HG03439 (cell line): Measurements from ENCODE around the gene PPARG.

Source experiments
- ATAC-seq: cut with Tn5 transposase; IDR thresholded peaks from one replicate; pipeline ENCODE4 v1.9.1; 2021; ENCODE audit warnings: mild to moderate bottlenecking, moderate library complexity; ENCODE audit not compliant: unreplicated experiment

The PPARG gene

DNA sequence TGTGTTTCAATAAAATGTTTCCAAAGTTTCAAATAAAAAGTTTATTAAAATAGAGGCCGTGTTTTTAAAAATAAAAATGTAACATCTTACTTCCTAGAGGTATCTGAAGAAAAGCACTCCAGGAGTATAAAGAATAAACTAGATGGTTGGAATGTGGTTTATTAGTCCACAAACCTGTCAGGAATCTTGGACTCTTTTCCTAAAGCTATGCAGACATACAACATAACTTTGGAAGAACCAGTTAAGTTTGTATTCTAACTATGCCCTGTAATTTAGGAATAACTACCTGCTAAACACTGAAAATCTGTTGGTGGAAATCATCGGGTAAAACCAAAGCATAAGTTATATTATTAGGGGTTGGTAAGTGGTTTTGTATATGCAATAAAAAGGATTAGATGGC lies 51.6 kb downstream of the PPARG start:
- ATAC-seq: no peak

DNA sequence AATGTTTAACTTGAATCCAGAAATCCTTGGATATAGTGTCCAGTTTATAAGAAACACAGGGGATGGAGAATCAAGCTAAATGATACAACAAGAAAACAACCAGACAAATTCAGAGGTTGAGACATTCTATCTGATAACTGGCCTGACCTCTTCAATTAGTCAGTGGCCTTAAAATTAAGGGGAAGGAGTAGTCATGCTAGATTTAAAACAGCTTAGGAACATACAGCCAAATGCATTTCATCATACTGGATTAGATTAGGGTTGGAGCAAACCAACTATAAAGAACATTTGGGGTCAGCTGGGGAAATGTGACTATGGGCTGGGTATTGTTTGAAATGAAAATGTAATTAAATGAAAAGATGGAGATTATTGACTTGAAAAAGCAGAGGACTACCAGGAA lies 53.3 kb downstream of the PPARG start:
- ATAC-seq: no peak

DNA sequence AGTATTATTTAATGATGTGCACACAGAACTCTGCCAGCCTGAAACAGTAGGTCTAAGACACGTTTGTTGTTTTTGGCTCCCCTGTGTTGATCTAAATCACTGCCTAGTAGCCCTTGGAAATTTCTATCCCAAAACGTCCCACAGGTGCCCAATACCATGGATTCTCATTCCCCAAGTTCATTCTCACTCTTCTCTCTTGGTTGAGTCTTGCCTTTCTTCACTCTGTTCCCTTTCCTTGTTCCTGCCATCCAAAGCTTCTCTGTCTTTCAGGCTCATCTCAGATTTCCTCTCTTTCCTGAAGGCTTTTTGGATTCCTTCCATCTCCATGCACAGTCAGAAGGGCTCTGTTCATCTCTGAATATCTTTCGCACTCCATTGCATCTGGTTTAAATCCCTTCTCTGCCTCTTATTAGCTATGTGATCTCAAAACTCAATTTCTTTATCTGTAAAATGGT lies 54.2 kb downstream of the PPARG start:
- no peak for ATAC-seq

DNA sequence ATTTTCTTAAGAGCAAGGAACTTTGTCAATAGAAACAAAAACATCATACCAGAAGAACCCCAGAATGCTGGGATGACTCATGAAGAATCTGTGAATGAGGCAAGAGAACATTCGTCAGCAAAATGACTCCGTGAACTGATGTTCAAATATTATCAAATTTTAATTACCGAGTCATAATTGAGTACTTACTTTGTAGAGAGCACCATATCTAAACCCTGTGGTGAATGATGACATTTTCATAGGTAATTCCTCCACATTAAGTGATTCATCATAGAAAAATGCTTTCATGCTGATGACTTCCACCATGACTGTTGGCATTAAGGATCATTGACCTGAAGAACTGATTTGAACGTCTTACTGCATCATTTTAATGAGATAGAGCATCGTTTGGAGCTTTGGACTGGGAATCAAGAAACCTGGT lies 56.3 kb downstream of the PPARG start:
- ATAC-seq: no peak

DNA sequence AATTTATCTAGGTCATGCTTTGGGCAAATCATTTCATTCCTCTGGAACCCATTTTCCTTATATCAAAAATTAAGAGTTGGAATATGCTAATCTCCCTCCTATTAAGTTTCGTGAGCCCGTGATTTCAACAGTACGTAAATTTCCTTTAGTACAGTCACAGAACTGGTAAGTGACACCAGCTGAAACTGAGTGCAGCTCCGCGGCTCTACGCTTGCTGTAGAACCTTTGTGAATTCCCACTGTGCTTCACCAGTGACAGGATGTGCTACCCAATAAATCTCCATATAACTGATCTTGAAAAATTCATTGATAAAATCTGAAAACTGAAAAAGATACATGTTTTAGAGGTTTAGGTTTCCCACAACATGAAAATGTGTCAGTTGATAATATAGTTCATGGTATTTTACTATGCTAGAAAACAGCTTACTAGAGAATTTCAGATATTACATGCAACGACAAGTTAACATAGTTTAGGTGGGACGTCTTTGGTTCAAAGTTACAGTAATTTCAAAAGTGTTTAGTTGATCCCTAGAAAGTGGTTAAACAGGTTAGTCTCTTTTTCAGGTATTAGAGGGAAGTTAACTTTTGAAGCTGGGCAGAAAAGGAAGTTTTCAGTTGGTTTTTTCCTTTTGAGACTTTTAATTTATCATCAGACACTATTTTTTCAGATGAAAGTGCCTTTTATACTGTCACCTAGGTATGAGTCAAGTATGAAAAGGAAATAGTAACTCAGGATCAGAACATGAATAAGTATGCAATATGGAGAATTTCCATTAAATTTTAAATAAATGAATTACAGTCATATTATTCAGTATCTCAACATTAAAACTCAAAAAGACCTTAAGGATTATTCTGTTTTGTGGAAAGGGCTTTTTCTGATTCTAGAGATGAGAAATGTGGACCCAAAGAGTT lies 57.0 kb downstream of the PPARG start:
- ATAC-seq: no peak

DNA sequence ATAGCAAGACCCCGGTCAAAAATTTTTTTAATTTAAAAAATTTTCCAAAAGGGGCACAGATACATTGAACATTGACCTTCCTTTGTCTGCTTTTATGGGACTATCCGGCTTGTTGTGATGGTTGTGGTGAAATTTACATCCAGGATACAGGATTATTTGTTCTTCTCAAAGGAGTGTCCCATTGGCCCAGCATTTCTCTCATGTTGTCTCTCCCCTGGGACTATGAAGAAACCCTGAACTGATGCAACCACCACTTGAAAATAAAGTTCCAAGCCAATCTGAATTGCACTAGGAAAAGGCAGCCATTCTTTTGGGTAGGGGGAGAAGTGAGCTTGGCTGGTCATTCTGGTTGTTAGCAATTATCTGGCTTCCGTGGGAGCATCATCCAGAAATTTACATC lies 58.4 kb downstream of the PPARG start:
- no peak for ATAC-seq

DNA sequence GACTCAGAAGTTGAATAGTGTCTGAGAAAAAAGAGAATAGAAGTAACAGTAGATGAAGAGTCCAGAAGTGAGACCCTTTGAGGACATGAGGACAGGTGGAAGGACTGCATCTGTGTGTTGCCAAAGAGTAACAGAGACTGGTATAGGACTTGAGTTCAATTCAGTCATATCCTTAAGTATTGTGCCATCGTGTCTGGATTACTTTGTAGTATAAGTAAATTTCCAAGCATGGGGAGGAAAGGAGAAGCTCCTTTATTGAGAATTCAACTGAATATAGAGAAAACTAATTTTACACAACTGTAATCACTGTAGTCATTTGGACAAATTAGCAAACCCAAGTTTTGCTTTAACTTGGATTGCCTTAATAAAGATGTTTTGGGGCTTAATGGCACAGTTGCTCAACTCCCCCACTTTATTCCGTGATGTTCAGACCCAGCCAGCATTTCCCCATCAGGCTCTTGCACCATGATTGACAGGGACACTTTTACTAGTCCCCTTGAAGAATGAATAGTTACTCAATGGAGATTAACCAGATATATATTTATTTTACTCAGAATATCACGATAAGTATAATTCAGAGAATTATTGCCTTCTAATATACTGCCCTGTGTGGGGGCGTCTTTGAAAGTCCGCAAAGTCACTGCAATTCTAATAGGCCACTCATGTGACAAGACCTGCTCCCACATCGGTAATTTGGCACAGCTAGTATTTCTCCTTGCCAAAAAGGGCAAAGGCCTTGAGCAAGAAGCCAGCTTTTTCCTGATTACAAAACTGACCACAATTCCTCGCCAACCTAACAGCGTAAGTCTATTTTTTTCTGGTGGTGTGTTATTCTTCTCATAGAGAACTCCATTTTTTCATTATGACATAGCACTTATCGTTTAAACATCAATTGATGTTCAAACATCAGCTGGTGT lies 61.3 kb downstream of the PPARG start:
- ATAC-seq: no peak

DNA sequence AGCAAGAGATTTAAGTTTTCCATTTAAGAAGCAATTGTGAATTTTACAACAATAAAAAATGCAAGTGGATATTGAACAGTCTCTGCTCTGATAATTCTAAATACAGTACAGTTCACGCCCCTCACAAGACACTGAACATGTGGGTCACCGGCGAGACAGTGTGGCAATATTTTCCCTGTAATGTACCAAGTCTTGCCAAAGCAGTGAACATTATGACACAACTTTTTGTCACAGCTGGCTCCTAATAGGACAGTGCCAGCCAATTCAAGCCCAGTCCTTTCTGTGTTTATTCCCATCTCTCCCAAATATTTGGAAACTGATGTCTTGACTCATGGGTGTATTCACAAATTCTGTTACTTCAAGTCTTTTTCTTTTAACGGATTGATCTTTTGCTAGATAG lies 62.3 kb downstream of the PPARG start:
- ATAC-seq: no peak

DNA sequence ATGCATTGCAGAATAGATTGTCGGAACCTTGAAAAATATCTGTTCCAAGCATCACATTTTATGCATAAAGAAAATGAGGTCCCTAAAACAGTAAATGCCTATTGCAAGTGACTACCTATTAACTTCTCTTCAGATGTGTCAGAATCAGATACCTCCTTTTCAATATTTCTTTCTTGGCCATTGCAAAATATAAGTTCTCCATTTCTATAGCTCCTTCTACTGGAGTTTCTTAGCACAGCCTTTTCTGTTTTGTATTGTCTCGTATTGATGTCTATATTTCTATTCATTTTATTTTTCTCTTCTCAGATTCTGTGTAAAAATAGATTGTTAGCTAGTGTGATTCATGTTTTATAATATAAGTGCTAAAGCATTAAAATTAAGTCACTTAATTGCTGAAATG lies 63.4 kb downstream of the PPARG start:
- ATAC-seq: no peak

DNA sequence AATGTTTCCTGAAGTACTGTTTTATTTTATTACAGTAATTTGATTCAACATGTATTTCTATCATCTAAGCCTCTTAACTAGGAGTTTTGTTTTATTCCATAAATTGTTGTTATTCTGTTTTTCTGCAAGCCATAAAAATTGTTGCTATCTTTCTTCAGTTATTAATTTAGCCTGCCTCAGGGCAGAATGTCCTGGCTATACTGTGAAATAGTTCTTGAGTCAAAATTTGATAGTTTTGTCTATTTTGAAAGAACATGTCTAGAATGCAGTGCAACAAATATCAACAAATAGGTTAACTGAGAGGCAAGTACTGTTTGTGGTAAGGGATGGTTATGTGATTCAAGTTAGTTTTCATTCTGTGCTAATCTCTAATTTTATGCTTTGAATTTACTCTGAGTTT lies 63.9 kb downstream of the PPARG start:
- no peak for ATAC-seq

DNA sequence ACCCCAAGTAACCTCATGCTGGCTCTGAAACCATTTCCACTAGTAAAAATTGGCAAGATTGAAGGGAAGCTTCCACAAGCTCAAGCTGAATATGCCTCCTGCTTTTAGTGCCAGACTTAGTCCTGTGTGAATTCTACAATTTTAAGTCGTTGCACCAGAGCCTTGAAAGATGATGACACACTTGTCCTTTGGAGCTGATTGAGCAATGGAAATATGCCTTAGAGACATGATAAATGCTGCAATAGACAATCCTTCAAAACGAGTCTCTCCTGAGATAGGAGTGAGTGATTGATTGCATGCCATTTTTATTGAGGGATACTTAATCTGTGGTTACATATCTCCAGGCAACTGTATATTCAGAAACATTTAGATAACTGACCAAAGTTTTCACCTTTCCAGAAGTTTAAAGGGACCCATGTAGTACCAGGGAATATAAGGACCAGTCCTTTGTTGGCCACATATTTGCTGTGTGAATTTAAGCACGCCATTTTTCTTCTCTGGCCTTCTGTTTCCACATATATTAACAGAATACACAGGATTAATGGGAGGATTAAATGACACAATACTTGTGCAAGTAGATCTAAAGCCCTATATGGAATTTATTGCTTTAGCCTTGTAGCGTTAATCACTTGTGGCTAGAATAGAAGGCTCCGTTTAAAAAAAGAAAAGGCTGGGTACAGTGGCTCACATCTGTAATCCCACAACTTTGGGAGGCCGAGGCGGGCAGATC lies 65.1 kb downstream of the PPARG start:
- ATAC-seq: no peak

DNA sequence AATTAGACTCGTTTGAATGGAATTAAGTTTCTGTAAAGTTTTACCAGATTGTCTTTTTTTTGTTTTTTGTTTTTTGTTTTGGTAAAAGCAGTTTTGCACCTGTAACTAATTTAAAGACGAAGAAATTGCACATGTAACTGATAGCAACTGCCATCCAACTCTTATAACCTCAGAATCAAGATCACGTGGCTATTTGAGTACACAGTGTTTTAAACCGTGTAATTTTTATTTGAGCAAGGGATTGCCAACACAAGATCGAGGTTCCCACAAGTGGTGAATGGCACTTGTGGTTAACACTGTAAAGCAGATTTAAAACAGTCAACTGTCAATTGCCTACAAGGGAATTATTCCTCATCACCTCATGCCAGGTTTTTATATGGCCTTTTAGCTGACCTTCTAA lies 67.3 kb downstream of the PPARG start:
- no peak for ATAC-seq

DNA sequence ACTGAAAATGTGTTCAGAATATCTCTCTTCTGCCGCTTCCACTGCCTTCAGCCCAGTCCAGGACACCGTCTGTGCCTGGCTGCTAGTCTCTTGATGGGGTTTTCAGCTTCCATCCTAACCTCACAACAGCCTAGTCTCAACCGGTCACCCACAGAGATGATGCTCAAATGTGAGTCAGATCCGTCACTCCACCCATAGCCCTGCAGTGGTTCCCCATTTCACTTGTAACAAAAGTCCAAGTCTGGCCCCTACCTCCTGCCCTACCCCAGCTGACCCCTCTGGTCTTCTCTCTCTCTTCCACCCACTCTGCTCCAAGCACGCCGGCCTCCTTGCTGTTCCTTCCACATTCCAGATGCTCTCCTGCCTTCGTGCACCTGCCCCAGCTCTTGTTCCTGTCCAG lies 68.1 kb downstream of the PPARG start:
- ATAC-seq: no peak

DNA sequence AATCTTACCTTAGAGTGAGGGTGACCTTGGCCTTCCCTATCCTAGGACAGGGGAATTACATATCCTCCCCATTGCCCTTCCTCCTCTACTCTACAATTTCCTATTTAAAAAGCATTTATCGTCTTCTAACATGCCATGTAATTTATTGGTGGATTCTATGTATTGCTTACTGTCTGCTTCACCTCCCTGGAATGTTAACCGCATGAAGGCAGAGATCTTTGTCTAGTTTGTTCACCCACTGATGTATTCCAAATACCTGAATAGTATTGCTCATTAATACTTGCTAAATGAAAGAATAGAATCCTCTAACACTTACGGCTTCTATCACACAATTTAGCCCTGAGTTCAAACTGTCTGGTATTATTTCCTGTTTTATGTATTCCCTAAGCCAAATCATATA lies 68.6 kb downstream of the PPARG start:
- ATAC-seq: no peak

DNA sequence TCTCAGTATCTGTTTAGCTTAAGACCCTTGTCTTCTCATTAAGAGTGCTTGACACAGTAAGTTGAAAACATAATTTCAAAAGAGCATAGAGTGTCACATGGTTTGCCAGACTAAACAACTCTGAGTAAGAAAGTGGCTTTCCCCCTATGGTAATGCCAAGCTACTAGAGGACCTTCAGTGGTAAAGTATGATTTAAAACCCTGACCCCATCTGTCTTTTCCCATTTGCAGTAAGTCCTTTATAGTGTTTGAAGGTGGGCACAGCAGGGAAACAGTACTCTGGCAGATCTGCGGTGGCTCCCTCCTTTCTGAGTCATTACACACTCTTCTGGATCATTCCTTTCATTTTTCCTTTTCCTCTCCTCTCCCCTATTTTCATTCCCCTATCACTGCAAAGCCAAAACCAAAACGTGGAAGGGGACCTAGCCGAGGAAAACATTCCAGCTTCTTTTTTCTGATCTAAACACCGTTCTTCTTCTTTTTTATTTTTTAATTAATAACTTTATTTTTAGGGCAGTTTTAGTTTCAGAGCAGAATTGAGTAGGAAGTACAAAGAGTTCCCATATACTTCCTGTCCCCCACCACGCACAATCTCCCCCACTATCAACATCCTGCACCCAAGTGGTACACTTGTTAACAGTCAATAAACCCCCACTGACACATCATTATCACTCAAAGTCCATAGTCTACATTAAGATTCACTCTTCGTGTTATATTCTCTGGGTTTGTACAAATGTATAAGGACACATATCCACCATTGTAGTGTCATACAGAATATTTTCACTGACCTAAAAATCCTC lies 74.7 kb downstream of the PPARG start:
- ATAC-seq: no peak

DNA sequence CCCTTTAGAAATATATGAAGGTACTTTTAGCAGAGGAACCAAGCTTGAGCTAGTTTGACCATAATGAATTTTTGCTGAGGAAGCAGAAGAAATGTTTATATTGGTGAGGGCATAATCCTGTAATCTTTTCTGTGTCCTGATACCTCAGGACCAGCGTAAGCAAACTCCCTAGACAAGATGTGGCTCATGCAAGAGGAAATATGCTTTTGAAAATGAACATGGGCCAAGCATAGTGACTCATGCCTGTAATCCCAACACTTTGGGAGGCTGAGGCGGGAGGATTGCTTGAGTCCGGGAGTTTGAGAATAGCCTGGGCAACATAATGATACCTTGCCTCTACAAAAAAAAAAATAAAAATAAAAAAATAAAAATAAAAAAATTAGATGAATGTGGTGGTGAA lies 78.5 kb downstream of the PPARG start:
- ATAC-seq: no peak

DNA sequence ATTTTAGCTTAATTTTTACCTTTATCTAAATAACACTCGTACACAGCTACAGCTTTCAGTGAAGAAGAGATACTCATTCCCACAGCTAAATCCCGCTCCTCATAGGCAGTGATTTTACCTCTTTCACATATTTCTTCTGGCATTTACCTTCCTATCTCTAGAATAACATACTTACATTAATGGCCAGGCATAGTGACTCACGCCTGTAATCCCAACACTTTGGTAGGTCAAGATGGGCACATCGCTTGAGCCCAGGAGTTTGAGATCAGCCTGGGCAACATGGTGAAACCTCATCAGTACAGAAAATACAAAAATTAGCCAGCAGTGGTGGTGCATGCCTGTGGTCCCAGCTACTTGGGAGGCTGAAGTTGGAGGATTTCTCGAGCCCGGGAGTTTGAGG lies 80.2 kb downstream of the PPARG start:
- ATAC-seq: no peak

DNA sequence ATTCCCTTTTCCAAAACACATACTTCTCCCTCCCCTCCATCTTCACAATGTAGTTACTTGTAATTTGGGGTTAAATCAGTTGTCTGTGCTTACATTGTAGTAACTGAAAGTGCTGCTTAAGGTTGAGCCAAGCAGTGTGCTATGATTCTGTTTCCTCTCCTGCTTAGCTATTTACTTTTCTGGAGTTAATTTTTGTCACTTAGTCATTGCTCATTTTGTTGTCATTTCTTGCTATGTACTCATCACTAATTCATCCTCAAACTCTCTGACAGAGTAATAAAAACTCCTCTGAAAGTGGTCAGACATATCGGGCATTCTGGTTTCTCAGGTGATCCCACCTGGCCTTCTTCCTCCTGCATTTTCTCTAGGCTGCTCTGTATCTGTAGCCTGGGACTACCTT lies 80.7 kb downstream of the PPARG start:
- no peak for ATAC-seq

DNA sequence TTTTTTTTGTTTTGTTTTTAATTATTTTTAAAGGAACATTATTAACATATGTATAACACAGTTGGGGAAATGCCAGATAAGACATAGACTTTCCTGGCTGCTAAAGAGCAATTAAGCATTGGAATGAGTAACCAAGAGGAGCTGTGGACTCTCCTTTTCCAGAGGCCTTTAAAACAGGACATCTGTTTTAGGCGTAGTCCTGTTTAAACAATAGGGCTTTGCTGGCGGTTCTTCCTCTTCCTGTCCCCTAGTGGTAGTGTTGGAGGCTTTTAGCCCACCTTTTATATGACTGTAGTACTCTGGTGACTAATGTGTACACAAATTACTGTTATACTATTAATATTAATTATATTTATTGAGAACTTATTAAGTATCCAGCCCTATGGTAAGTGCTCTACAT lies 81.9 kb downstream of the PPARG start:
- no peak for ATAC-seq

DNA sequence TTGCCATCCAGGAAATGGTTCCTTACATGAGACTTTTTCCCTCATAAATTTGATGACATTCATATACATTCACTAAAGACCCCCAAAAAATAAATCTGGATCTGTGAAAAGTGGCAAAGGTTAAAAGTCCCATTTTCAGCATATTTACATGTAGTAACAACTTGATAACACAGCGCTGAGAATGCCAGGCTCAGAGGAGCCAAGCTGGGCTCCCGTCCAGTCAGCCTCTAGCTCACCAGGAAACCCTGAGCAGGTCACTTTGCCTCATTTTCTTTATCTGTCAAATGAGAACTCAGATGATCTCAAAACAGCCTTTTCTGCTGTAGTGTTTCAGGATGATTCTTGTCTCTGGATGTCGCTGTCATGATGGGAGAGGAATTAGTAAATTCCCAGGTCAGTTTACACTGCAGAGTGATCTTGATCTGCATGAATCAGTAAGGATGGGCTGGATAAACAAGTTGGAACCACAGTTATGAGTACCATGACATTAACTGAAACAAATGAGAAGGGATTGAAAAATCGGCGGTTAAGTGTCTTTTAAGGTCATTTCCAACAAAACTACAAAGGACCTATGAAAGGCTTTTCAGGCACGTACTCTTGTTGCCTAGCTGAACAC lies 82.8 kb downstream of the PPARG start:
- no peak for ATAC-seq
